M059J (cell line): ENCODE results near the gene TMCC2. TPM values are rescaled to one million over a fixed set of nuclear protein-coding genes. Genes with fewer than 3 reads are reported as not detected.
A peak's percentile ranks its signal among the peaks of the same experiment; 100 is the strongest.
"Not testable (repeated sequence)": the region's sequence is repeated elsewhere in the genome, so short reads cannot be mapped to it uniquely, and the experiment has no call there.

ENCODE experiments used
- DNase-seq: peaks from one replicate; pipeline ENCODE4 v3.0.0-alpha.2; 2012; ENCODE audit warnings: low read depth
- total RNA-seq: library from RNA; depleted of rRNA; stranded (reverse); fragments of >200 nt; shearing (Covaris generic); gene quantifications from 2 replicates; pipeline ENCODE4 v1.2.3, GENCODE V29; 2014

The TMCC2 gene
- total RNA-seq, 1 experiment from 2014 or later = 2.7 TPM

DNA sequence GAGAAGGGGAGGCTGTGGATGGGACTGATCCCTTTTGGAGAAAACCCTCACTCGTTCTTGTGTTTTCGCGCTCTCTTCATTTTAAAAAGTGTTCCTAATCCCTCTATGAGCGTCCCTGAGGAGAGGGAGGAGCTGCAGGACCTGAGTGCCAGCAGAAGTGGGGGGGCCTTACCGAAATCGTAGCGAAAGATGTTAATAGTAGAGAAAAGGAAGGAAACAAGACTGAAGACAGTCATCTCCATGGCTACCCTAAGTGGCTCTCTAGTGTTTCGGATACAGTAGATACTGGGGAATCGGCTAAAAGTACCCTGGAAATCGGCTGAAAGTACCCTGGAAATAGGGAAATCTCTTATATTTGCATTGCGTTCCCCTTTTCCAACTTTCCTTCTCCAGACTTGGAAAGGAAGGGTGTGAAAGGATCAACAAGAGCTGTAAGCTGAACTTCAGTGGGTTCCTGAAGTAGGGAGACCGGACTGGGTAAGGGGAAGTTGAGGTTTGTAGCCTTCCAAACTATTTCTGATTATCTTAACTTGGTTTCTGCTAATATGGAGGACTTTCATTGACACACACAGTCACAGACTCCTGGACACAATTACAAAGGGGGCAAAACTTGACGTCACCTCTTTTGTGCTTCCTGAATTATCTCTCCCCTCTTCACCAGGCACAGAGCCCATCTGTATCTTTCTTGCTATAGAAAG is 15.8 kb upstream of the TMCC2 start:
- DNase-seq = no peak

DNA sequence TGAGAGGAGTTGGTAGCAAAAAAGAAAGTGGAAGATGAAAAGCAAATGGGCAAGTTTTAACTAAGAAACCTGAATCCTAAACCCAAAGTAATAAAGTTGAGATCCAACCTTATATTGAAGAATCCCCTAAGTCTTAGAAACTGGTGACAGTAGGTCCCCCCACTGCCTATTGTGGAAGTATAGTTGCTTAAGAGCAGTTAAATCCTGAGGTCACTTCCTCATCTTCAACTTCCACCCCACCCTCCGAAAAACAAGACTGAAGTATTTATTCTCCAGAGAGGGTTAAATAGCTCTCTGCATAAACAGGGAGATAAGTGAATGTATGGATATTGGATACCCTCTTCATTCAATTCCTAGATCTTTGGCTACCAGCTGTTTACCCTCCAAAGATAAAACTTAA is 13.0 kb upstream of the TMCC2 start:
- DNase-seq = no peak

DNA sequence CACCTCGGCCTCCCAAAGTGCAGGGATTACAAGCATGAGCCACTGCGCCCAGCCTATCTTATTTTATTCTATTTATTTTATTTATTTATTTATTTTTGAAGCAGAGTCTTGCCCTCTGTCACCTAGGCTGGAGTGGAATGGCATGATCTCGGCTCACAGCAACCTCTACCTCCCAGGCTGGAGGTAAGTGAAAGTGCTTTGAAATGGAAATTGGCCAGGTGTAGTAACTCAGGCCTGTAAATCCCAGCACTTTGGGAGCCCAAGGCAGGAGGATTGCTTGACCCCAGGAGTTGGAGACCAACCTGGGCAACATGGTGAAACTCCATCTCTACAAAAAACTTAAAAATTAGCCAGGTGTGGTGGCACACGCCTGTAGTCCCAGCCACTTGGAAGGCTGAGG is 11.2 kb upstream of the TMCC2 start:
- no peak for DNase-seq

DNA sequence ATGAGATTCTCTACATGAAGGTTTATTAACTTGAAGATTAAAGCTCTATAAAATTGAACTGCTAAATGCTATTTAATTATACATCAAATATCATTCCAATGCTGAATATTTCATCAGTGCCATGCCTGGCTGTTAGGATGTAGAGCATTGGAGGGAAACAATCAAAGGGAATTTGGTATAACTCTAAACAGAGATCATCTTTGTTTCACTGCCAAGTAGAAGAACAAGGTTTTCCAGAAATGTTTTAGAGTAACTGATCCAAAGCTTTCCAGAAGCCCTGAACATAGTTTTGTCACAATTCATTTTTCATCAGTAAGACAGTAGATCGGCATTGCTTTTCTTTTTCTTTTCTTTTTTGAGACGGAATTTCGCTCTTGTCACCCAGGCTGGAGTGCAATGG is 10.3 kb upstream of the TMCC2 start:
- DNase-seq = no peak

DNA sequence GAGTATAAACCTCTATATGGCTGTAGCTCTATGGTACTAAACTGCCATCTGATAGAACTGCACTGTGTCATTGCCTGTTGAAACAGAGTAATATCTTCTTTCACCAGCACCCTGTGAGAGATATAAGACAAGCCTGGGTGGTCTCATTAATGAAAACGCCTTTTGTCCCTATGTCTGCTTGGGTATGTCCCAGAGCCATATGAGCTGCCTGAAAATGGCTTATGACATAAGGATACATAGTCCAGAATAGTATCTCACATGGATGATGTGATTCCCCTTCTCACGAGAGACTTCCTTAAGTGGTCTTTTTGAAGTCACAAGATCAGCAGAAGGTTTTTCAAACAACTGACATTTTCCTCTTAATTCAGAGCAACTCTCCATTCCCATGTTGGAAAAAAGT is 7.3 kb upstream of the TMCC2 start:
- DNase-seq = no peak

DNA sequence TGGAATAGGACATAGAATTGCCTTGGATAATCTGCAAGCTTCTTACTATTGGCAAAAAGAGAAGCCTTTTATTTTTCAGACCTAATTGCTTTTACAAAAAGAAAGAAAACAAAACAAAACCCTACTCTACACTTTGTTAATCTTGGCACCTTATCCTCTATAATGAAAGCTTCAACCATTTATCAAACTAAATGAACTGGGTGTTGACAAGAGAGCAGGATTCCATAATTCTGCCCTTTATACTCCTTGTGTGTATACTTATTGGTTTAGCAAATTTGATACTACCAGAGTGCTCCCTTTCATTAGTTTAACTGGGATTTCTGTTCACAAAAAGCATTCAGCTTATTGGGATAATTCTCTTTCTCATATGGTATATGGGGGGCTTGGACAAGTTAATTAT is 3.0 kb upstream of the TMCC2 start:
- no peak for DNase-seq

DNA sequence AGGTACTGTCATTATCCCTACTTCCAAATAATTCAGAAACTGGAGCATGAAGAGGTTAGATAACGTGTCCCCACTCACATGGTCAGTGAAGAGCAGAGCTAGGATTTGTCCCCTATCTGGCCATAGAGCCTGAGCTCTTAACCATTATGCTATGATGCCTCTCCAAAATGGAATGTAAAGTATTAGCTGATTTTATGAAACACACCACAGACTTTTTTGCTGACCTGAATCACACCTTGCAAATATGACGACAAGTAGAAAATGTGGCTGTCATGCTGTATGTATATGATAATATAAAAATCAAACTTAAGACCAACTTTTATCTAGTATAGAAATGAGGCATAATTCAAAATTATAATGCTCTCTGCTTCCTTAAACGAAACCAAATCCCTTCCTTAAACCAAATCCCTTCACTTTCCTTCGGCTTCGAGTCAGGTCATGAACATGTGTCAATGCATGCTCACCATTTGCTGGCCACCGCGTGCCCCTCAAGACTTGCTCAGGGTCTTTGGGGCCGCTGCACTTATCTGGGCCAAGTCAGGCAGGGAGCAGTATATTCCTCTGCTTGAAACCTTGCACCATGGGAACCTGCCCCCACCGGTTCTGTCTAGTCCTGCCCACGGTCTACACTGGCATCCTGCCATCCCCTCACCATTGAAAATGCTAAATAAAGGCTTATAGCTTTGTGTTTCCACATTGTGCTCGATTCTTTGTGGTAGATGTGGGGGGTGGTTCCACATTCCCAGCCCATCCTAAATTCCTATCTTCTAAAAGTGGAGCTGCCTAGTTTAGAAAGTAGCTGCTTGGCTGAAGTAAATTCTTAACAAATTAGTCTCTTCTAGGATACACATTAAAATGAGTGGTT is 1.6 kb upstream of the TMCC2 start:
- peak; percentile 28 for DNase-seq

DNA sequence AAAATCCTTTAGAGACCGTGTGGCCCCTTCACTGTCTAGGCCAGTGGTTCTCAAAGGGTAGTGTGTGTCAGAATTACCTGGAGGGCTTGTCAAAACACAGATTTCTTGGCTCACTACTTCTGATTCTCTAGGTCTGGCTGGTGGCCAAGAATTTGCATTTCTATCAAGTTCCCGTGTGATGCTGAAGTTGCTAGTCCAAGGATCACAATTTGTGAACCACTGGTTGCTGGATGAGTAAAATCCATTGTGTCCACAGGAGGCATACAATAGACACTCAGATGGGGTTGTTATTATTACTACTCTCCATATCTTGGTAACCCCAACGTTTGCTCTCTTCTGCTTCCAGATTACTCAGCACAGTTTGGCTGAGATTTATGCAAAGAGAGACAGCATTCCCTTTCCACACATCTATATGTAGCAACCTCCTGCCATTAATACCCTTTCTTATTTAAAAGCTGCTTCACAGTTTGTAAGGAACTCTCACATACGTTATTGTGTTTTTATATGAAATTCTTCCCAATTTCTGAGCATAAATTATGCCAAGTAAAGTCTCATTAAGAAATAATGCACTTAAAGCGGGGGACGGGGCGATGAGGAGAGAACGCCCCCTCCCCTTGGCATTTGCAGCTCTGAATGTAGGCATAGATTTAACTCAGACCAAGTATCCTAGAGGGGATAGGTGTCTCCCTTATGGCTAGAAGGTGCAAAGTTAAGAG is 720 bp upstream of the TMCC2 start:
- peak; percentile 66 for DNase-seq

DNA sequence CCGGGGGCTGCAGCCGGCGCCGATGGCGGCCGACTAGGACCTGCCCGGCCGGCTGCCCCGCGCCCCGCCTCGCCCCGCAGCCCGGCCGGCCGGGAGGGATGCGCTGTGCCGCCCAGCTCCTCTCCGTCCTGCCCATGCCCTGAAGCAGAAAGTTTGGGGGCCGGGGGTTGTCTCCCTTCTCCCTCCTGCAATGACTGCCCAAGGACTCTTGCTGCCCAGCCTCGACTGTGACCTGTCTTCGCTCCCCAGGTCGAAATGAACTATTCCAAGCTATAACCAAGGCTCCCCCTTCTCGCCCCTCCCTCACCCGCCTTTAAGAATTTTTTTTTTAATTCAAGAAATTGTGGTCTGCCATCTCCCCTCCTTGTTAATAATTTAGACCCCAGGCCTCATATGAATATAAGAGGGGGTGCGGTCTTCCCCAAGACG is 361 bp downstream of the TMCC2 start:
- peak; percentile 21 for DNase-seq

DNA sequence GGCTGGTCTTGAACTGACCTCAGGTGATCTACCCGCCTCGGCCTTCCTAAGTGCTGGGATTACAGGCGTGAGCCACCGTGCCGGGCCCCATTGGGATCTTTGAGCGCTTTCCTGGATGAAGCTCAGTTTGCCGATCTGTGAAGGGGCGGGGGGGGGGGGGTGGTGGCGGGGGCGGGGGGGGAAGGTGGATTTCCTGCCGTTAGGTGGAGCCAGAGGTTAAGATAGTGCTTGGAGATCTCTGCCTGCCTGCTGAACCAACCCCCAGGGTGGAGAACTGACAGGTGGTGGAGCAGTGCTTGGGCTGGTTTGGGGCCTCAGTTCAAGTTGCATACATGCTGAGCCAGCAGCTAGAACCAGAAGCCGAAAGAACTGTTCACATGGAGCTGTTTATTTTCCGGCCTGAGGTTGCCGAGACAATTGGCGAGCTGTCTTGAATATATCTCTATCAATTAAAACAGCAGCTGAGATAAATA is 1.7 kb downstream of the TMCC2 start:
- DNase-seq = peak; percentile 61

DNA sequence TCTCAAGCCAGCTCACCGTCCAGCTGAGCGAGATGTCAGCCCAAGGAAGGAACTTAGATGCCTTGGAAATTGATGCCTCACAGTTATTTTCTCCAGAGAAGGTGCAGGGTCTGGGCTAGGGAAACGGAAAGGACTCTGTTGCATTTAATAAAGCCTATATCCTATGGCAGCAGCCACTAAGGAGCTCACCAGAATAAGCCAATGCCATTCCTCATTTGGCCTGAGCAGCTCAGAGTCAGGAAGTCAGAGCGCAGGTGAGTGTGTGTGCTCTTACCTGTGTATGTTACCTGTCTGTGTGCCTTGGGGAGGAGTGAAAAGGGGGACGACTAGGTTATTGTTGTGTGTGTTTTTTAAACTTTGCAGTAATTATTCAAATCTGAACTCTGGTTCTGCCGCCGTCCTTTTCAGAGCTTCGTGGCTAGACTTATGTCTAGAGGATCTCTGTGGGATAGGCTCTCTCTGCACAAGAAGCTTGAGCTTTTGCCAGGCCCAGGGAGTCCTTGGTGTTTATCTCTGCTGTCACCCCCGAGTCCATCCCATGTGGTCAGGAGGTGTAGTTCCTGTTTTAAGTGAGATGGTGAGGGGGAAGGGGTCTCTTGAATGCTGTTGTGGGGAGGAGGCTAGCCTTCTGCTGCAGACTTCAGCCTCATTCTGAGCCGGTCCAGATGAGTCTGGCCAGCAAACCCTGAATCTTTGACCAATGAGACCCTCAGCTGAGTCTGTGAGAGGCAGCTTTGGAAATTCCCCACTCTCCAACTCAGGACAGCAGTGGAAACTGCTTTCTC is 2.4 kb downstream of the TMCC2 start:
- no peak for DNase-seq

DNA sequence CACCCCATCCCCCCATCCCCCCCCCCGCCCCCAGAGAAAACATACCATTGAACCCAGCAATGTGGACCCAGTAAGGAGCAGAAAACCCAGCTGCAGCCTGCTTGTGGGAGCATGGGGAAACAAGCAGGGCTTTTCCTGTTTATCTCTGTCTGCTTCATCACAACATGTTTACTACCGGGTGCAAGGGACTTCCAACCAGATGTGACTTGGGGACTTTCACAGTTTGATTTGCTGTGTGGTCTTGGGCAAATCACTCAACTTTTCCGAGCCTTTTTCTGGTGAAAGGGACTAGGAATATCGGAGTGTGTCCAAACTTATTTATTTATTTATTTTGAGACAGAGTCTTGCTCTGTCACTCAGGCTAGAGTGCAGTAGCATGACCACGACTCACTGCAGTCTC is 3.2 kb downstream of the TMCC2 start:
- no peak for DNase-seq

DNA sequence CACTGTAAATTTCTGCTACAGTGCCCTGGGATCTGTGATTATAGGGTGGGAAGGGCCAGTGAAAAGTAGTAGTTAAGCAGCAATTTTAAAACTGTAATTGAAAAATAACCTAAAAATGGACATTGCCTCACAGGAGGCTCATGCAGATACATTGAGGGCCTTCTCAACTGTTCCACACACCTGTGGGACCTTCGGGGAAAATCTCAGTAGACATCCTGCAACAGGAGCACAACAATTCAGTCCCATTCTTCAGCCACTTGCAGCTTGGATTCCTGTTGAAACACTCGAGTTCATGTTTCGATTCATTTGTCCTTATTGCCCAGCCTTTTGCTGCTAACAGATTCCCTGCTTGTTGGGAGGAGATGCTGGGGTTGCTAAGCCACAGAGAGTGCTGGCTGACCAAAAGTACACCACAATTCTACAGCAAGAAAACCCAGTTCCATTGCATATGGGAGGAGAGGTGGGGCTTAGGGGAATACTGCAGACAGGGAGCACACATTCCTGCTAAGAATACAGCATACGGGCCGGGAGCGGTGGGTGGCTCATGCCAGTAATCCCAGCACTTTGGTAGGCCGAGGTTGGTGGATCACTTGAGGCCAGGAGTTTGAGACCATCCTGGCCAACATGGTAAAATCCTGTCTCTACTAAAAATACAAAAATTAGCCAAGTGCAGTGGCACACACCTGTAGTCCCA is 4.5 kb downstream of the TMCC2 start:
- no peak for DNase-seq

DNA sequence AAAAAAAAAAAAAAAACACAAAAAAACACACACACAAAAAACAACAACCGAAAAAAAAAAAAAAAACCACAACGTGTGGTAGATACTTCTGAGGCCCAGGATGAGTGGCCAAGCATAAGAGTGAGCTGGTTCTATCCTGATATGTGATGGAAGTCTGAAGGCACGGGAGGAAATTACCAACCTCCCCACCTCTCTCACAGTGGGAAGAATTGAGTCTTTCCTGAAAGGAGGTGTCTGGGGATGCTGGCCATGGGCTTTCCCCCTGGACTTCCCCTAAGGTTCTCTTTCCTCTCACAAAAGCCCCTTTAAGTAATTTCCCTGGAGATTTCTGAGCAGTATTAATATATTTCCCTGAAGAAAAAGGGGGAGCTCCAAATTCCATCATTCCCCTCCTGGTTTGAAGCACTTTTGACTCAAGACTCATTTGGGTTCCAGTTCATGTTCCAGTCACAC is 5.2 kb downstream of the TMCC2 start:
- DNase-seq = no peak

DNA sequence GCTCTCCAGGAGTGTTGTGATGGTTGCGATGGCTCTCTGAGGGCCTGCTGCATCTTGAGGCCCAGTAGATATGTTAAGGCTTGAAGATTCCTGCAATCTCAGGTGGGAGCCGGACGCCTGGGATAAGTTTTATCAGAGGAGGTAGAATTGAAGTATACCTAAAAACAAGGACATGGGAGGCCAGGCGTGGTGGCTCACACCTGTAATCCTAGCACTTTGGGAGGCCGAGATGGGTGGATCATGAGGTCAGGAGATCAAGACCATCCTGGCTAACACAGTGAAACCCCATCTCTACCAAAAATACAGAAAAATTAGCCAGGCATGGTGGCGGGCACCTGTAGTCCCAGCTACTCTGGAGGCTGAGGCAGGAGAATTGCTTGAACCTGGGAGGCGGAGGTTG is 6.2 kb downstream of the TMCC2 start:
- not testable (repeated sequence) for DNase-seq

DNA sequence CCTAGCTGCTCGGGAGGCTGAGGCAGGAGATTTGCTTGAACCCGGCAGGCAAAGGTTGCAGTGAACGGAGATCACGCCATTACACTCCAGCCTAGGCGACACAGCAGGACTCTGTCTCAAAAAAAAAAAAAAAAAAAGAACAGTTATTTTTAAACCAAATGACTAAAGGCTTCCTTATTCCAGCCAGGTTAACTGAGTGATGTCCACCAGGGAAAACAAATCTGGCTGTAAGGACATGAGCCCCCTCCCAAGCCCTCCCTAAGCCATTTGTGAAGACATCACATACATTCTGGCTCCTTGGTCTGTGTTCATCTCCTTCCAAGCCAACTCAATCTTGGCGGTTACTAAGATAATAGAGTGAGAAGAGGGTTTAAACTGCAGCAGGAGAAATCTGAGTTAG is 8.2 kb downstream of the TMCC2 start:
- DNase-seq = no peak

DNA sequence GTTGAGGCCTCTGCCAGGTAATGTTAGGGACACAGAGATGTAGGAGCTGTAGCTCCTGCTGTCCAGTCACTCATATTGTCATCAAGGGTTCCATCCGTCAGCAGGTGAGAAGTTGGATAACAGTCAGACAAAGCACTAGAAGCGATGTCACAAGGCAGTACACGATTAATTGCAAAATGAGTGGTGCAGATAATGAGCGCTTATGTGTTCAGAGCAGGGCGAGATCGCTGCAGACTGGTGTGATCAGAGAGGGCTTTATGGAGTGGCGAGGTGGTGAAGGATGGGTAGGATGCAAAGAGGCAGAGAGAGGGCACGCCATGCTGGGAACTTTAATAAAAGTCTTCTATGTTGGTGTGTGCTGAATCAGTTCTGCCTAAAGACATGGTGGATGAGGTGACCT is 8.8 kb downstream of the TMCC2 start:
- no peak for DNase-seq

DNA sequence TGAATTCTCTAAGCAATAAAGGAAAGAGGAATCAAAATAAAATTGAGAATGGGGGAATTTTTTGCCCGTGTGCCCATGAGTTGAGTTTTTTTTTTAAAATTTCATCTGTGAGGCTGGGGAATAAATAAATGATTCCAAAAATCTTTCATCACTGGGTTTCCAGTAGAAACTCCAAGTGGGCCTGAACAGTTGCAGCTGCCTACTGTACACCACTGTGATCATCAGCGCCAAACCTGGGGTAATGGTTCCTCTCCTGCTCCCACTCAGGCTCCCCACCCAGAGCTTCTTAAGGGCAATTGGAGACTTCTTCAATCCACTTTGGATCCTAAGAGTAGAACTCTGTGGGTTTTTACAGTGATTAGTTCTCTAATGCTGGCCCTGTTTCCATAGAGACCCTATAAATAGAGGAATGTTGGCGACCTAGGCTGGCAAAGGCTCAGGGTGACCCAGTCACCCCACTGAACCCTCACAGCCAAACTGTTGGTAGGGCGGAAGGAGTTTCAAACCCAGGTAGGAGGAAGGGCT is 9.3 kb downstream of the TMCC2 start:
- no peak for DNase-seq

DNA sequence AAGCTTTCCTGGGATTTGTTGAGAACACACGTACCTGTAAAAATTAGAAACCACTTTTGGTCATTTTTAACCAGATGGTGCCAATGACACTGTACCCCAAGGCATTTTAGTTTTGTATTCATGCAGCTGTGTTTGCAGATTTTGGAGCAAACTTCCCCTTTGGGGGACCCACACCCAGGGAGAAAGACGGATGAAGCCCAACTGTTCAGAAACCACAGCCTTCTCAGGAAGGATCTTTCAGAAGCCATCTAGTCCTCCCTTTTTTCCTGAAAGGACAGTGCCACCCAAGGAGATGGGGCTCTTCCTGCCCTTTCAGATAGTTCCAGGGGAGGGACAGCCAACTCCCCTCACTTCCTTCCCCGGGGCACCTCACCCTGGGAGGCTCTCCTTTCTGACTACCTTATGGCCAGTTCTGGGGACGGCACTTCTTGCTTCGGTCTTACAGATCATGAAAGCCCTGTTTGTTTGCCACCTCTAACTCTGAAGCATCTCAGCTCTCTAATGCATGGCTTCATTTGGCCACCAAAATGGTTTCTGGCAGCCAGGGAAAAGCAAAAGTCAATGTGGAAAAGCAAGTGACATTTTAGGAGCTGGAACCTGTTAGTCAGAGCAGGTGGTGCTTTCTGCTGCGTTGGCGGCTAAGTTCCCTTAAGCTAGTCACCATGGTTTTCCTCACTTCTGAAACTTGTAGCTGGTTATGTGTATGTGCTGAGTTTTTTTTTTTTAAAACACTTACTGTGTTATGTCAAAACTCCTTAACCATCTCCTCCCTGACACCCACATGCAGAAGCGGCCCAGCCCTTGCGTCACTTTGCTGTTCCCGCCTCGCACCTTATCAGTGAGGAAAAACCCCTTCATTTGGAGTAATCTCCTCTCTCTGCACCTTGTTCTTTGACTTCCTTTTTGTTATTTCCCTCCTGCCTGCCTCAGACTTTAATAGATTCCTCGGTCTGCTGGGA is 10.1 kb downstream of the TMCC2 start:
- no peak for DNase-seq

DNA sequence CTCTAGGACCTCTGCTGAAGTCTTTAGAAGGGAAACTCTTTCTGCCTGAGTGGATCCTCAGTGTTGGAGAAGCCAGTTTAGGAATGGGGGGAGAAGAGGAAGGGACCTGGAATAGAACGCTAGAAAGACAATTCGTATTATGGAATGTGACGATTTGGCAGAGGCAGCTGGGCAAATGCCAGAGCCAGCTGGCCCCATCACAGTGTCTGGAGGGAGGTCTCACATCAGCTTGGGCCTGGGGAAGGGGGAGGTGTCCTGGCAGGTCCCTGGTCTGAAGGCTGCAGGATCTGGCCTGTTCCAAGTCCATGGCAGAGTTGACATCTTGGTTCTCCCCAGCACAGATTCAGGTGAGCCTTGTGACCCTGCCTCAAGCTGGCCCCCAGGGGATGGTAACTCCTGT is 11.3 kb downstream of the TMCC2 start:
- DNase-seq = no peak
